Calu3 (cell line): Measurements from ENCODE around the gene CD40. TPM values are rescaled to one million over a fixed set of nuclear protein-coding genes. Genes with fewer than 3 reads are reported as not detected.

ENCODE experiments used
- BruUV-seq: library from RNA; stranded (reverse); fragments of 400-500 nt; replicated peaks from 2 replicates; lab custom pipeline; 2021; lab: Mats Ljungman, UMichigan
- CTCF ChIA-PET: fragments of 300-600 bp; sonication (Branson Sonifier 250); formaldehyde crosslinking; loops from one replicate; lab custom pipeline; 2022; ENCODE audit warnings: antibody characterized with exemption; lab: Charles Lee
- DNase-seq: peaks from one replicate; pipeline ENCODE4 v3.0.0; 2022
- H3K27ac Mint-ChIP-seq: one replicate; pipeline ENCODE4 v1.8.0; 2022; ENCODE audit warnings: mixed read lengths; ENCODE audit not compliant: unreplicated experiment
- H3K27me3 Mint-ChIP-seq: one replicate; pipeline ENCODE4 v1.8.0; 2022; ENCODE audit warnings: mixed read lengths; ENCODE audit not compliant: unreplicated experiment
- H3K36me3 Mint-ChIP-seq: one replicate; pipeline ENCODE4 v1.8.0; 2022; ENCODE audit warnings: mild to moderate bottlenecking, moderate library complexity, mixed read lengths; ENCODE audit not compliant: insufficient read depth, unreplicated experiment
- H3K4me1 Mint-ChIP-seq: one replicate; pipeline ENCODE4 v1.8.0; 2022; ENCODE audit warnings: mild to moderate bottlenecking, low read depth, mixed read lengths; ENCODE audit not compliant: unreplicated experiment
- H3K4me3 Mint-ChIP-seq: one replicate; pipeline ENCODE4 v1.8.0; 2022; ENCODE audit warnings: mild to moderate bottlenecking, low read depth, moderate library complexity, mixed read lengths; ENCODE audit not compliant: unreplicated experiment
- H3K9me3 Mint-ChIP-seq: one replicate; pipeline ENCODE4 v1.8.0; 2022; ENCODE audit warnings: low read depth, mixed read lengths; ENCODE audit not compliant: unreplicated experiment
- CTCF ChIP-seq: fragments of 200-600 bp; IDR thresholded peaks from one replicate; pipeline ENCODE4 v1.8.0; 2022; ENCODE audit warnings: antibody characterized with exemption; ENCODE audit not compliant: unreplicated experiment
- intact Hi-C: fragments of 100-400 bp; cut with micrococcal nuclease; formaldehyde crosslinking; loops from one replicate; pipeline ENCODE4 v1.10.0; 2022; ENCODE audit not compliant: unreplicated experiment
- total RNA-seq: library from RNA; stranded (reverse); gene quantifications from 2 replicates; pipeline ENCODE4 v1.2.3, GENCODE V29; 2022

CD40 gene
- total RNA-seq, 1 experiment from 2014 or later, result 13.6 TPM

- Mint-ChIP-seq H3K36me3 (no peaks in the 10 kb centered on the region), H3K9me3 (no peaks in the 10 kb centered on the region), H3K27me3 (peaks cover 91% of the 10 kb centered on the region), H3K27ac (no peak overlapping the region), H3K4me3 (no peak overlapping the region), H3K4me1 (peaks cover 6% of the 10 kb centered on the region)
- DNase-seq, result no peak
- no peak for TF ChIP-seq CTCF
- BruUV-seq, result no TSS peak
- intact Hi-C loops, result no loop called here
- CTCF ChIA-PET, result interaction anchor here (0.6 kb wide), 1 partner anchor 197 kb away, joined by 3 read pairs; no protein-coding TSS in a partner anchor
These were observed 13.9 kb upstream of the CD40 start for GRCh38 chr20:46104262-46104661.

- intact Hi-C loops, result no loop called here
- TF ChIP-seq CTCF, result no peak
- no TSS peak for BruUV-seq
- Mint-ChIP-seq H3K9me3 (no peaks in the 10 kb centered on the region), H3K4me3 (no peak overlapping the region), H3K27ac (no peak overlapping the region), H3K27me3 (peaks cover 93% of the 10 kb centered on the region), H3K36me3 (no peaks in the 10 kb centered on the region), H3K4me1 (peaks cover 6% of the 10 kb centered on the region)
- no peak for DNase-seq
- CTCF ChIA-PET, result interaction anchor here (0.5 to 0.7 kb wide), 2 partner anchors 50 to 268 kb away, joined by 3 to 5 read pairs; no protein-coding TSS in a partner anchor
These were observed 11.1 kb upstream of the CD40 start for GRCh38 chr20:46107061-46107460.

GRCh38 chr20:46108435-46108841 is 9.7 kb upstream of the CD40 start:
- H3K9me3 Mint-ChIP-seq, result no peaks in the 10 kb centered on the region
- BruUV-seq, result no TSS peak

GRCh38 chr20:46108976-46109375 is 9.1 kb upstream of the CD40 start:
- Mint-ChIP-seq H3K27ac (no peak overlapping the region), H3K27me3 (peaks cover 98% of the 10 kb centered on the region), H3K9me3 (no peaks in the 10 kb centered on the region), H3K36me3 (no peaks in the 10 kb centered on the region), H3K4me3 (no peak overlapping the region), H3K4me1 (peaks cover 6% of the 10 kb centered on the region)
- no TSS peak for BruUV-seq
- TF ChIP-seq CTCF, result no peak
- CTCF ChIA-PET, result interaction anchor here (0.5 kb wide), 1 partner anchor 302 kb away, joined by 5 read pairs; no protein-coding TSS in a partner anchor
- no peak for DNase-seq
- intact Hi-C loops, result no loop called here

More at GRCh38 chr20:46108435-46108841, 9.7 kb upstream of the CD40 start:
- CTCF ChIA-PET, result interaction anchor here (0.5 kb wide), 1 partner anchor 301 kb away, joined by 5 read pairs; no protein-coding TSS in a partner anchor
- Mint-ChIP-seq H3K27ac (no peak overlapping the region), H3K27me3 (peaks cover 92% of the 10 kb centered on the region), H3K4me3 (no peak overlapping the region), H3K4me1 (peaks cover 6% of the 10 kb centered on the region), H3K36me3 (no peaks in the 10 kb centered on the region)
- no peak for DNase-seq
- TF ChIP-seq CTCF, result no peak
- intact Hi-C loops, result no loop called here
